Activated CD8-positive, alpha-beta memory T cell treated with anti-CD3 and anti-CD28 coated beads for 1 hour (primary cell): ENCODE data around the gene ZNF516.
A peak's percentile ranks its signal among the peaks of the same experiment; 100 is the strongest.

Experiments
- DNase-seq, 2 donors: peaks; one replicate each; pipeline ENCODE4 v3.0.0-alpha.2; 2020; ENCODE audit warnings: low read depth in 1 of 2; ENCODE audit errors: extremely low read depth in 1 of 2

ZNF516 gene

DNA sequence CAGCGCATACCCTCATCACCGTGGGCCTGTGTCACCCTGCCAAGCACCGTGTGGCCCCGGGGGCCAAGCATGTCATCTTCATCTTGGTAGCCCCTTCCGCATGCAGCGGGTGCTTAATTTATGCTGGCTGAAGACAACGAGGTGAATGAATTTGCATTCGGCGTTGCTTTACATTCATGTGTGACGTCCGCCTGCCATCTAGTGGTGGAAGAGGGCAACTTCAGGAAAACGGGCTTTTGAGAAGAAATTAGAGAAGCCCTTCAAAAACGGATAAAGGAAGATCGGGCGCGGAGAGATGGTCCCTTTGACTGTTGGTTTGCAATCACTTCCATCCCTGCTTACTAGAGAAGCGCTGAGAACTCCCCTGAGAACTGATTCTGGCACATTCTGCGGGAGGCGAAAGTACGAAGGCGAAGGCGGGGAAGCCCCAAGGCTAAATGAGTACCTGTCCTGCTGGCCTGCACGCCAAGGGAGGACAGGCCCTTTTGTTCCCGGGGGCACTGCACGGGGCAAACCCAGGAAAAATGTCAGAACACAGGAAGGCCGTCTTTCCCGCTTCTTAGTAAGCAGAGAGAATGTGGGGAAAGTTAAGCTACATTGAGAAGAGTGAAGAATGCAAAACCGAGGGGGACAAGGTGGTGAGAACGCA, 145.9 kb downstream of the ZNF516 start:
- peak in 1 of 2 donors; percentile 35 for DNase-seq

- DNase-seq, result no peak
Observed at GRCh38 chr18:76348267-76349066, 146.6 kb downstream of the ZNF516 start.

DNA sequence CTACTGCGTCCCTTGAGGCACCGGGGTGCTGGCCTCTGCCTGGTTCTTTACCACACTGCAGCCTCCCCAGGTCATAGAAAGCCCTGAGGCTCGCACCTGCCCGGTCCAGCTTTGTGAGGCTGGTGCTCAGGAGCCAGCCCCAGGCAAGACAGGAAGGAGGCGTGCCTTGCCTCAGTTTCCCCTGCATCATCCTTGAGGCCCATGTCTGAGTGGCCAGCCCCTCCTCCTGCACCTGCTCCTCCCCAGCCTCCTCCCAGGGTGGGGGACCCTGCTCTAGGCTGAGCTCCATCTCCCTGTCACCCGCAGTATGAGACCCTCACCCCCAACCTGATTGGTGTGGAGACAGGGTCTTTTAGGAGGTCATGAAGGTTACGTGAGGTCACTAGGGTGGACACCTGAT, 147.7 kb downstream of the ZNF516 start:
- no peak for DNase-seq

DNA sequence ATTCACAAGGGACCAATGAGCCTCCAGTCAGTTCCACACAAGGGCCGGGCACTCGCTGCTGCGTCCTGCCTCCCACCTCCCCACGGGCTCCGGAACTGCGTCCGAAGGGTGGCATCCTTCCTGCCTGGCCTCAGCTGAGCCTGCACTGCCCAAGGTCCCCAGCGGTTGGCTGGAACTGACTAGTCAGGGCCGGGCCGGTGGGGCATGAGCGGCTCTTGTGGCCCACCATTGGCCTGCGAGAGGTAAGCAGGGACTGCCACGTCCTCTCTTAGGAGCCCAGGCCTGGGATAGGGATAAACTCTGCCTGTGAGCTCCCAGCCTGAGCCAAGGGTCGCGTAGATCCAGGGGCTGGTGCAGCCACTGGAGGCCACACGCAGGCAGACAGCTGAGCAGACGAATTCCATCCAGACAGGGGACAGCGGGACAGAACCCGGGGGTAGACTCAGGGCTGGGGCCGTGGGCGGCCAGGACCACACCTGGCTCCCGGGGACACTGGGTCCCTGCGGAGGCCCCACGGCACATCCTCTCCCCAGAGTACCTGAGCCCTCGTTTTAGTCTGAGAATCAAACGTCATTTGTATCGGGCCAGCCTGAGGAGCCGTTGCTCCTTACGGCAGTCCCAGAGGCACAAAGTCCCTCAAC, 148.4 kb downstream of the ZNF516 start:
- DNase-seq, result no peak

GRCh38 chr18:76345901-76346300, 149.1 kb downstream of the ZNF516 start:
- no peak for DNase-seq

DNA sequence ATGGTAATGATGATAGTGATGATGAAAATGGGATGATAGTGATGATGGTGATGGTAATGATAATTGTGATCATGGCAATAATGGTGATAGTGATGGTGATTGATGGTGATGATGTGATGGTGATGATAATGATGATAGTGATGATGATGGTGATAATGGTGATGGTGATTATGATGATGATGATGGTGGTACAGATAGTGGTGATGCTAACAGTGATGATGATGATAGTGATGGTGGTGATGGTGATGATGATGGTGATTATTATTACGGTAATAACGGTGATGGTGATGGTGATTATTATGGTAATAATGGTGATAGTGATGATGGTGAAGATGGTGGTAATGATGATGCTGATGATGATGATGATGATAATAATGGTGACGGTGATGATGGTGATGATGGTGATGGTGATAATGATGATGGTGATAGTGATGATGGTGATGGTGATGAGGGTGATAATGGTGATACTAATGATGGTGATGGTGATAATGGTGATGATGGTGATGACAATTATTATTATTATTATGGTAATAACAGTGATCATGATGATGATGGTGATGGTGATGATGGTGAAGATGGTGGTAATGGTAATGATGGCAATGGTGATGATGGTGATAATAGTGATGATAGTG, 151.0 kb downstream of the ZNF516 start:
- DNase-seq, result no peak

DNA sequence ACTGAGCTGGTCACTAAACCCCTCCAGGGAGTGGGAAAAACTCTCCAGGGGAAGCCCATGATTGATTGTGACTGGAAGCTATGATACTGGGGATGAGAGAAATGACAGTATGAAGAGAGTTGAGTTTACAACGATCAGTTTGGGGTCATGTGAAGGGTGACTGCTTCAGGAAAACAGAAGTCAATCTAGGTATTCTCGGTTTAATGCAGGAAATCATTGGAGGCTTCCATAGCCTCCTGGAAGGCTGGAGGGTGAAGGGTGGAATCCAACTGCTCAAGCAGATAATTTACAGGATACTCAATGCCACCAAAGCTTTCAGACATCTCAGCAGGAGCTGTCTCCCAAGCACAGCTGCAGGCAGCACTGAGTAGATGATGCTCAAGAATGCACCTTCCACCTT, 154.6 kb downstream of the ZNF516 start:
- no peak for DNase-seq

DNA sequence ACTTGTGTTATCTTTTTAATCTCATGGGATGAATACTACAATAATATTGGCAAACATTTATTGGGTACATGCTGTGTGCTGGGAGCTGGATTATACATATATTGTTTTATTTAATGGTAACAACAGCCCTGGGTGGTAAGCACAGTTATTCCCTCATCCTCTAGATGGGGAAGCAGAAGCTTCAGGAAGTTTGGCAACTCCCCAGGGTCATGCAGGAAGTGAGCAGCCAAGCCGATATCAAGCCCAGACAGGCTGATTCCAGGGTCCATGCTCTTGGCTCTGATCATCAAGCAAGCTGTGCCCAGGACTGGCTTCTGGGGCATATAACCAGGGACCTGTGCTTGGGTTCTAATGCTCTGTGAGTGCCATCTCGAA, 155.8 kb downstream of the ZNF516 start:
- no peak for DNase-seq

DNA sequence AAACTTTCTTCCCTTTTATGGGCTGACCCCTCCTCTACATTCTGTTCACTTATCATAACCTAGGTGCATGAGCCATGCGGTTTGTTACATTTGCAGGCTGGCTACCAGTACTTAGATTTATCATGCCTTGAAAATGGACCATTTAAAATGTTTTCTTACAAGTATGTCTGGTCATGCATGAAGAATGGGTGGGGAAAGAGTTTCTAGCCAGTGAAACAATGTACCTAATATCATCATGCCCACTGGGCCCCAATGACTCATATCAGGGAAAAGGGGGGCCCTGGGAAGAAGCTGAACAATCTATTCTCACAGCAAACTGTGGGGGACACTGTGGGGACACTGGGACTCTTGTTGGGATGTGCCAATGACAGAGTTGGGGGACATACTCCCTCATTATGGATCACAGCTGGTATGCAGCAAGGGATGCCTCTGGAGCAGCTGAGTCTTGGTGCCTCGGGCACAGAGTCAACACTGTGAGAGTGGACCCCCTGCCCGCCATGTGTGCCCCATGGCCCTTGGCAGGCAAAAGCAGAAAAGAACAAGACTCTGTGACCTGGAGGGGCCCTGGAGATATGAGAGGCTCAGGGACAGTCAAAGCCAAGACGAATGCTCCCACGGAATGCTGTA, 156.3 kb downstream of the ZNF516 start:
- DNase-seq, result no peak

- DNase-seq, result no peak
Observed at GRCh38 chr18:76338088-76338487, 157.0 kb downstream of the ZNF516 start.

GRCh38 chr18:76335859-76336640, 159.0 kb downstream of the ZNF516 start:
- DNase-seq, result no peak

- no peak for DNase-seq
Observed at GRCh38 chr18:76328140-76328539, 166.9 kb downstream of the ZNF516 start.

DNA sequence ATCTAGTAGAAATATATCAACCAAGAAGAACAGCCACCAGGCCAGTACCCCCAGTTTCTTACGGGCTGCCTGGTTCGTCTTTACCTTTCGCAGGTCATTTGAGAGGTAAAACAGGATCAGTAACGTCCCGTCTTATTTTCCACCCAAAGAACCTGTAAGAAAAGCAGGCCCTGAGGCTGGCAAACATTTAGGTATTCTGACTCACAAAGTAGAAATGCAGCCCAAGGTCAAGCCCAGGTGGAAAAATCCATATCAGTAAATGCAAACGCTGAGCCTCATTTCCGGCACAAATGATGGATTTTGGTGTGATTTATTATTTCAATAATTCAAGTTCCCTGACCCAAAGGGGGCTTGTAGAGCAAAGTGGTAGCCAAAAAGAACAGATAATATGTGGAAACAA, 171.2 kb downstream of the ZNF516 start:
- DNase-seq, result no peak

GRCh38 chr18:76322686-76323085, 172.4 kb downstream of the ZNF516 start:
- no peak for DNase-seq

DNA sequence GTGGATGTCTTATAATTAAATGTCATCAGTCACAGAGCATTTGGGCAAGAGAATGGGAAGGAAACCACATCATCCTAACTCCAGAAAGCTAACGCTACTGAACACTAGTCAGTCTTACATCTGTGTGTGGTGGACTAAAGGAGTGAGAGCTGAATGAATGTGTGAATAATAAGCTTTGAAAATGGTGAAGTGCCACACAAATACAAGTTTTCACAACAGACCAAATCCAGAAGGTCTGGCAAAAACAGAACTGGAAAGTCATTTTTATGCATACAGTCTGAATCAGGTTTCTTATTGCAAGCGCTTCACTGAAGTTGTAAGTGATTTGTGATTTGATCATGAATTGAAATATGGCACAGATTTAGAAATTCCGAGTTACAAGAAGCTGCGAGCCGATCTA, 175.7 kb downstream of the ZNF516 start:
- DNase-seq, result no peak

- DNase-seq, result no peak
Observed at GRCh38 chr18:76318607-76319006, 176.4 kb downstream of the ZNF516 start.

GRCh38 chr18:76317136-76317535, 177.9 kb downstream of the ZNF516 start:
- DNase-seq, result no peak

GRCh38 chr18:76315722-76316230, 179.3 kb downstream of the ZNF516 start:
- no peak for DNase-seq

DNA sequence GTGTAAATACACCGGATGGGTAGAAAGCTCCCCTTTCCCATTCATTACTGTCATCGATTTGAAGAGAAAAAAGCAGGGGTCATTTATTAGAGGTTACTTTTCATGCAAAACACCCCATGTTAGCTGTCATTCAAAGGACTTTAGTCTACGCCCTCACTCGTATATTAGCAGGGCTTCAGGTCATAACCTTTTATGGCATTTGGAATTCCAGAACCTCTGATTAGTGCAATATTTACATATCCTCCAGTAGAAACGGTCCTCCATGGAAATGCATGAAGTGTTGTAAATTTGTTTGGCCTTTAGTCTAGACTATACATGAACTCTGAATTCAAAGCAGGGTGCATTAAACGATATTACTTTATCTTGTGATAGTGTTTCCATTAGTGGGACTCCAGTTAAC, 180.5 kb downstream of the ZNF516 start:
- DNase-seq, result no peak

- no peak for DNase-seq
Observed at GRCh38 chr18:76314015-76314414, 181.0 kb downstream of the ZNF516 start.
